Fibroblast of gingiva (primary cell): ENCODE measurements around the gene PEA15.

Experiments
- DNase-seq: peaks from one replicate; pipeline ENCODE4 v3.0.0-alpha.2; 2011; ENCODE audit warnings: low read depth

PEA15 gene

DNA sequence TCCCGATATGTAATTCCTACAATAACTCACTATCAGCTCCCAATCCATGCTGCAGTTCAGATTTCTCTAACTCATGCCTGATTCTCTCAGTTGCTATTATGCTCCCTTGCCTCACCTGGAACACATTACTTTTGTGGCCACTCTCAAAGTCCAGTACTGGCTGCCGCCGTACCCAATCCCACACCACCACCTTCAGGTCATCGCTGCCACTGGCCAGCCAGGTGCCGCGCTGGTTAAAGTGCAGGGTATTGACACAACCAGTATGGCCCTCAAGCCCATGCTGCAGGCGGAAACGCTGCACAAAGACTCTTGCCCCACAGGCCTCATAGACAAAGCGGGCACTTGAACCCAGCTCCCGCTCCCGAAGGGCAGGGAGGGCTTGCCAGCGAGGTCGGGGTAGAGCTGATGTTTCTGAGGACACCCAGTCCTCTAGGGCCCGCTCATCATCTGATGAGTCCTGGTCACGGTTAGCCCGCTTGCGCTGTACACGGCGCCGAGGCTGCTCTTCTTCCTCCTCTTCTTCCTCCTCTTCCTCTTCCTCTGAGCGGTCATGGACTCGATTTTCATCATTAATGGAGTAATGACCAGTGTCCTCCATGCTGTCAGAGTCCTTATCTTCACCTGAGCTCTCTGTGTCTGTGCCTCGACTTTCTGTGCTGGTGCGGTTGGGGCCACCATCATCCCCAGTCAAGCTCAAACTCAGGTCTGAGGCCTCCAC lies 34.6 kb downstream of the PEA15 start:
- DNase-seq: no peak

GRCh38 chr1:160243767-160244166 lies 38.6 kb downstream of the PEA15 start:
- no peak for DNase-seq

GRCh38 chr1:160244209-160244608 lies 39.0 kb downstream of the PEA15 start:
- DNase-seq: peak; percentile 13

DNA sequence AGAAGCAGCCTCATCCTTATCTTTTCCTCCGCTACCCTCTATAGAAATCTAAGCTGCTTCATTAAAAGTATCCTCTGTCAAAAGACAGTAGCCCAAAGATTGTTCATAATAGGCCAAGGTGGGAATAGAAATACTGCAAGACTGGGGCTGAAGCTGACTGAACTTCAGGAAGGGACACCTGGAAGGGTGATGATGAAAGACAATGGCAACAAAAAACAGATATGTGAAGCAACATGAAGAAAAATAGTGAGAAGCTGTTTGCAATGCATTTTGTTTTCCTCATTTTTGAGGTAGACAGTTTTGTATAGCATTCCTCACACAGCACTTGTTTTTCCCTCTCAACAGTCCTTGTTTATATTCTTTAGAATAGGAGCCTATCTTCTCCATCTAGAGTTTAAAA lies 40.2 kb downstream of the PEA15 start:
- no peak for DNase-seq

DNA sequence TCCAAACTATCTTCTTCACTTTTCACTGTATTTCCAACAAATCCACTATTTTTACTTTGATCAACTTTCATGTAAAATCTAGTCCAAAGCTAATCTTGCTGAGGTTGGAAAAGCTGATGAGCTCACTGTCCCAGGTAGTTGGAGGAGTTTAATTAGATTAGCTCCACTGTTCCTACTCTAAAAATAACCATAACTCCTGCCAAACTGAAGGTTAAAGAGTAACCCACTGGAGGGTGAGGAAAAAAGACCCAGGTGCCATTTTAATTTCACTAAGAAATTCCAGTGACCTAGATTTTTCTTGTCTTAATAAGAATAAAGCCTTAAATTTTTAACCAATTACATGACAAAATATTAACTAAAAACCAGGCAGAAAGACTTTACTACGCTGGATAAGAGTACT lies 41.9 kb downstream of the PEA15 start:
- no peak for DNase-seq

DNA sequence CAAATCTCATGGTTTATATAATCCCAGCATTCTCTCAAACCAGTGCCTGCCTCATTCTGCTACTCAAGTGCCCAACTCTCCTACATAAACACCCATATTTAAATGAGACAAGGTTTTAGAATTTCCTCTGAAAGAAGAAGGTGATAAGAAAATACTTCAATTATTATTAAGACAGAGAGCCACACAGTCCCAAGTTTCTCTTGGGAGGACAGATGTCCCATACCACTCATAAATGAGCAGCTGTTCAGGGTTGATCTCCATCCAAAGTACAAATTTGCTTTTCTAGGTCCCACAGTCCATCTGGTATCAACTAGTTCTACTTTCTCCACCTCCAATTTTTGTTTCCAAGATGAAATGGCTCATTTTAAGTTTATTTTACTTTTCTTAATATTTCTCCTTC lies 45.8 kb downstream of the PEA15 start:
- no peak for DNase-seq

DNA sequence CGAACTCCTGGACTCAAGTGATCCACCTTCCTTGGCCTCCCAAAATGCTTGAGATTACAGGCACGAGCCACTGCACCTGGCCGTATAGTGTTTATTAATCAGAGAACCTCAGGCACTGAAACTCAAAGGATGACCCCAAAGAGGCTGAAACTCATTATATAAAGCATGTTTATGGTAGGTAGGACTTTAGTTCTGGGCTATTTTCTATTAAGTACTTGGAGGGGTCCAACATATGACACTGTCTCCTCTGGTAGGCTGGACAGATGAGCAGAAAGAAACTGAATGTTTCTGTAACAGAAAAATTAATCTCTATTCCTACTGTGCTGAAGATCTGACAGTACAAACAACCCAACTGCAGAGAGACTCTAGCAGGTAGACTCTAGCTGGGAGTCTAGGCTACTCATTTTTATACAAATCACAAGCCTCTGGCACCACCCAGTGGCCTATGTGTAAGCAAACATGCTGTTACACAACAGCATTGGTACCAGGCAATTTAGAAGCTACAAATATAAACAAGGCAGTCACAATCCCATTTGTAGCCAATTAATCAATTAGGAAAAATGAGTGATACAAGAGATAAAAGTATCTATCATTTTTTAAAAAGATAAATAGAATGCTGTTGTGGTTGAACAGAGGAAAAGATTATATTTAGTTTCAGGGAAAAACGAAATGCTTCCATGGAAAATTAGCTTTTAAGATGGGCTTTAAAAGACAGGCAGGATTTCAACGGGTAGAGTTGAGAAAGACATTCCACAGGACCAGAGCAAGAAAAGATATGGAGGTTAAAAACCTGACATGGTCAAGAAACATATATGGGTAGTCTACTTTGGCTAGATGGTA lies 46.7 kb downstream of the PEA15 start:
- DNase-seq: peak; percentile 75

DNA sequence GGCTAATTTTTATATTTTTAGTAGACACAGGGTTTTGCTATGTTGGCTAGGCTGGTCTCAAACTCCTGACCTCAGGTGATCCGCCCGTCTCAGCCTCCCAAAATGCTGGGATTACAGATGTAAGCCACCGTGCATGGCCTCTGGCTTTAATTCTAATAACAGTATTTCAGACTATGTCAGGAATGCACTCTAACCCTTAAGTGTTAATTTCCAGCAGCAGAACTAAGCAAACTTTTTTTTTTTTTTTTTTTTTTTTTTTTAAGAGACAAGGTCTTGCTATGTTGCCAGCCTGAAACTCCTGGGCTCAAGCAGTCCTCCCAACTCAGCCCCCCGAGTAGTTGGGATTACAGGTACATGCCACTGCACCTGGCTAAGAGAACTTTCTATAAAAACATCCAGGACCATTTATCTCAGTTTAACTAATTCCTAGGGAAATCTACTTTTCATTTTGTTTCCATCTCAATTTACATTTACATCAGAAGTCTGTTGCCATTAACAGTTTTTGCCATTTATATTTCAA lies 50.7 kb downstream of the PEA15 start:
- no peak for DNase-seq

DNA sequence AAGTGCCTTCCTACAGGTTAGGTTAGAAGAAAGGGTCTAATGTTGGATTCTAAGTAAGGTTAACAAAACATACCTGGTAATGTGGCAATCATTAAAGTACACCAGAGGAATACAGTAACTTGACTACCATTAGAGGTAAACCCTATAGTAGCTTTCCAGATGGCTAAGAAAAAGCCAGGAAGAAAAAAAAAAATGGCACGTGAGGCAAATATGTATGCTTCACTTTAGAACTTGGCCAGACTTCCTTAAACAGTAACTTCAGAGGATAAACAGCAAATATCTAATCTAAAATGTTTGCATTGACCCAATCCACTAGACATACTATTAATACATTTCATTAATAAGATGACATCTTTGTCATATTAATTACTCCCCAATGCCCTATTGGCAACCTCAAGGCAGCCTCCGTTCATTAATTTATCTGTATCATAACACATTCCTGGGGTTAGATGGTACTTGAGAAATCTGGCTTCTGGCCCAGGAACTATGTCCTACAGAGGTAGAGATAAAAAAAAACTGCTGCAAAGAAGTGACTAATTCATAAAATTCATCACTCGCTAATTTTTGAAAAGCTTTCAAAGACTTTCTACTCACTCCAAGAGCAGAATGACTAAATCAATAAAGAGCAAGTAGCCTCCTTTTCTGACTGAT lies 51.3 kb downstream of the PEA15 start:
- peak; percentile 66 for DNase-seq

- no peak for DNase-seq
Observed at GRCh38 chr1:160257411-160258015, 52.3 kb downstream of the PEA15 start.

- DNase-seq: no peak
Observed at GRCh38 chr1:160258177-160258798, 53.1 kb downstream of the PEA15 start.

DNA sequence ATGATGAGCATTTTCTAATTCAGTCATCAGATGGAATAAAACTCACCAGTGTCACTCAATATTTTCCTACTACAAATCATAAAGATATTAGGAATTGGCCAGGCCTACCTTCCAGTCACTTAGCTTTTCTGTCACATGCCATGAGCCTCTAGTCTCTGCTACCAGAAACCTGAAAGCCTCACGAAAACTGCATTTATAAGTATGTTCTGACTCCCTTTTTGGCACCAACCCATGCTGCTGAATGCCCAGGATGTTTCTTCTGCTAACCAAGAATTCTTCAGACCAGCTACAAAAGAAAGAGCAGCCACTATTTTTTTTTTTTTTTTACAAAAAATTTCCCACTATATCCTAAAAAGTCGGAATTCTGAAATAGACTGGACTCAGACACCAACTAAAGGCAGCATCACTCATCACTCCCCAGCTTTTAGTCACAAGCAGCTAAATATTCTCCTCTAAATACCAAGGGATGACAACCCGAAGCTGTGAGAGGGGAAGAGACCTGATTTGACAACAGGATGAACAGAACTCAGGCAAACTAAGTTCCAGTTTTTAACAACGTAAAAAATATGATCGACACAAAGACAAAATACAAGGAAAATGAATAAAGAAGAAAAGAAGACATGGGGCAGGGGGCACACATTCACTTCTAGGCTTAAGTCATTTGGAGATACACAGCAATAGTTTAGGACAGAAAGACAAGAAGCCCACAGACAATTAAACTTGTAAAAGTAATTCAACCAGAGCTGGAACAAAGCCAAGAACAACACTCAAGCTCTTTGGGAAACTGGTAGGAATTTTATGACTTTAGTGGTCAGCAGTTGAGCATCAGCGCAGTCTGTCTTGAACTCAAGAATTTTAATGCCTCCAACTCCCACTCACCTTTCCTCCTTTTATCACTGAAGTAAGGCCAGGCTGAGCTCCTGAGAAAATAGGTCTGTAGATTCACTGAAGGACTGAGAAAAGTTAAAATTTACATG lies 55.5 kb downstream of the PEA15 start:
- DNase-seq: peak; percentile 81

- peak; percentile 75 for DNase-seq
Observed at GRCh38 chr1:160261556-160261892, 56.3 kb downstream of the PEA15 start.

GRCh38 chr1:160261893-160262794 lies 57.0 kb downstream of the PEA15 start, which contains the start of gene DCAF8:
DCAF8 (minus strand) TSS chr1:160262549; CDS start chr1:160244008, 18,541 bp downstream.
- peak; percentile 97 for DNase-seq

DNA sequence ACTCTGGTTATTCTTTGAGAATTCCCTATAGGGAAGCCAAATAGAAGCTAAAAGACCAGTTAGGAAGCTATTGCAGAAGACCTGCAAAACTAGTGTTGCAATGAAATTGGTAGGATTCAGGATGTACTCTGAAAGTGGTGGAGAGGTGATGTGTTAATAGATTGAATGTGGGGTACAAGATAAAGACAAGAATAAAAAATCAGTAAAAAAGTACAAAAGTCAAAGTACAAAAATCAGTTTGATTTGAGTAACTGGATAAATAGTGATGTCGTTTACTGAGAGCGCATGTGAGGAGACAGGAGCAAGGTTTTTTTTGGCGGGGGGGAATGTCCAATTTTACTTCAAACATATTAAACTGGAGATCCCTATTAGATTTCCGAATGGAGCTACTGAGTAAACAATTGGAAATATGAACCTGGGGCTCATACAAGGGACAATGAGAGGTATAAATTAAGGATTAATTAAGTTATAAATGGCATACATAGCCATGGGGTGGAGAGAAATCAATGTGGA lies 59.7 kb downstream of the PEA15 start:
- no peak for DNase-seq
